ENCODE results near the gene COL21A1.

Gene COL21A1

DNA sequence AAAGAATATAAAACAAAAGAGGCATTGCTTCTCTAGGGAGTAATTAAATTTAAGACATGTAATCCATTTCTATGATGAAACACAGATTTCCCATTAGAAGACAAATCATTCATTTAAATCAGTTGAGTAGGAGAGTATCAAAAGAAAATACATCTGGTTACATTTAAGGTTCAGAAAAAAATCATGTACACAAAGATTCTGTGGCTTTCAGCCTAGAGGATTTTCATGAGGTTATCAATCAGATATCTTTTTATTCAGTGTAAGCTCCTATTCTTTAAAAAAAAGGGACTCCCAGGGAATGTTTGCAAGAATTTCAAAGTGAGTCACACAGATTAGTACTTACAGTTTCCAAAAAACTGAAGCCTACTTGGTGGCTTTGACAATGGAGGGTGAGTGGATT, 24.9 kb downstream of the COL21A1 start:
- TF ChIP-seq, protein P1, sequence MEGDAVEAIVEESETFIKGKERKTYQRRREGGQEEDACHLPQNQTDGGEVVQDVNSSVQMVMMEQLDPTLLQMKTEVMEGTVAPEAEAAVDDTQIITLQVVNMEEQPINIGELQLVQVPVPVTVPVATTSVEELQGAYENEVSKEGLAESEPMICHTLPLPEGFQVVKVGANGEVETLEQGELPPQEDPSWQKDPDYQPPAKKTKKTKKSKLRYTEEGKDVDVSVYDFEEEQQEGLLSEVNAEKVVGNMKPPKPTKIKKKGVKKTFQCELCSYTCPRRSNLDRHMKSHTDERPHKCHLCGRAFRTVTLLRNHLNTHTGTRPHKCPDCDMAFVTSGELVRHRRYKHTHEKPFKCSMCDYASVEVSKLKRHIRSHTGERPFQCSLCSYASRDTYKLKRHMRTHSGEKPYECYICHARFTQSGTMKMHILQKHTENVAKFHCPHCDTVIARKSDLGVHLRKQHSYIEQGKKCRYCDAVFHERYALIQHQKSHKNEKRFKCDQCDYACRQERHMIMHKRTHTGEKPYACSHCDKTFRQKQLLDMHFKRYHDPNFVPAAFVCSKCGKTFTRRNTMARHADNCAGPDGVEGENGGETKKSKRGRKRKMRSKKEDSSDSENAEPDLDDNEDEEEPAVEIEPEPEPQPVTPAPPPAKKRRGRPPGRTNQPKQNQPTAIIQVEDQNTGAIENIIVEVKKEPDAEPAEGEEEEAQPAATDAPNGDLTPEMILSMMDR (IDR thresholded peaks at IDR 0.05; ENCODE audit: unreplicated experiment in 3 of 3): no peak
- H3K27me3 Mint-ChIP-seq (ENCODE audit: low read depth): no peaks in the 10 kb centered on the region
- H3K4me3 Mint-ChIP-seq: no peak overlapping the region
- no peaks in the 10 kb centered on the region for H3K36me3 Mint-ChIP-seq (ENCODE audit: low read depth)
- H3K9me3 Mint-ChIP-seq: no peaks in the 10 kb centered on the region
- peaks cover 15% of the 10 kb centered on the region for H3K4me1 Mint-ChIP-seq
- H3K27ac Mint-ChIP-seq: peak overlapping the region; percentile 69 to 80 (median 79)

DNA sequence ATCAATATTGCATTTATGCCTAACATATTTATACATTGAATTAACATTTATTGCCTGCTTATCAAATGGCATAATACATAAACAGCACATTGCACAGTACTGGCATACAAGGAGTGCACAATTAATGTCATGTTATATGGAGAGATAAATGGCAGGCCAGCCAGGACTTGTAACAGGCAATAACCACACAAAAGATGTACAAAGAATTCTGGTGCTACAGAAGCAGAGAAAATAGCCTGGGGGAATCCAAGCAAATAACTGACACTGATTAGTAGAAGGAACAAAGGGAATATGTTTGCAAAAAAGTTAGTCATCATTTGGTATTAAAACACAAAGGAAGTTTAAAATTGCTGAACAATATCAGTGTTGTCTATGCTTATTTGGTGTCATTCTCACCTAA, 27.3 kb downstream of the COL21A1 start:
- Mint-ChIP-seq H3K4me1 (peaks cover 4% of the 10 kb centered on the region), H3K27ac (no peak overlapping the region), H3K27me3 (ENCODE audit: low read depth) (no peaks in the 10 kb centered on the region), H3K4me3 (no peak overlapping the region), H3K9me3 (no peaks in the 10 kb centered on the region), H3K36me3 (ENCODE audit: low read depth) (no peaks in the 10 kb centered on the region)
- TF ChIP-seq, protein P1 (IDR thresholded peaks at IDR 0.05; ENCODE audit: unreplicated experiment in 3 of 3): no peak

DNA sequence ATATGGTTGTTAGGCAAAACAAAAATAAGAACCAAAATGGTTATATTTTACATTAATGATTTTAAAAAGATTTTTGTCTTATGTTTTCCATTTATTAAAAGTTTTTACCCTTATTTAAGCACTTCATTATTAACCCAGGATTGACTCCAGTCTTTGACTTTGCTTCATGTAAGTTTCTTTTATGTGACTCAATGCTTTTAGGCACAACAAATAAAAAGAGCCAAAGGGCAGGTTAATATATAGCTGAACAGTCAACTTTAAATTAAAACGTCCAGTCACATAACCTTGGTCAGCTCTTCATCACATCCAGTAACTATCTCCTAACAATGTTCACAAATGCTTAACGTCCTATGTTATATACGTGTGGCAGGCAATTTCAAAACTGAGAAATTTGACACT, 32.7 kb downstream of the COL21A1 start:
- H3K27ac Mint-ChIP-seq: no peak overlapping the region
- no peak overlapping the region for H3K4me3 Mint-ChIP-seq
- H3K9me3 Mint-ChIP-seq: no peaks in the 10 kb centered on the region
- no peaks in the 10 kb centered on the region for H3K36me3 Mint-ChIP-seq (ENCODE audit: low read depth)
- no peaks in the 10 kb centered on the region for H3K4me1 Mint-ChIP-seq
- TF ChIP-seq, protein P1 (IDR thresholded peaks at IDR 0.05; ENCODE audit: unreplicated experiment in 3 of 3): no peak
- H3K27me3 Mint-ChIP-seq (ENCODE audit: low read depth): no peaks in the 10 kb centered on the region

DNA sequence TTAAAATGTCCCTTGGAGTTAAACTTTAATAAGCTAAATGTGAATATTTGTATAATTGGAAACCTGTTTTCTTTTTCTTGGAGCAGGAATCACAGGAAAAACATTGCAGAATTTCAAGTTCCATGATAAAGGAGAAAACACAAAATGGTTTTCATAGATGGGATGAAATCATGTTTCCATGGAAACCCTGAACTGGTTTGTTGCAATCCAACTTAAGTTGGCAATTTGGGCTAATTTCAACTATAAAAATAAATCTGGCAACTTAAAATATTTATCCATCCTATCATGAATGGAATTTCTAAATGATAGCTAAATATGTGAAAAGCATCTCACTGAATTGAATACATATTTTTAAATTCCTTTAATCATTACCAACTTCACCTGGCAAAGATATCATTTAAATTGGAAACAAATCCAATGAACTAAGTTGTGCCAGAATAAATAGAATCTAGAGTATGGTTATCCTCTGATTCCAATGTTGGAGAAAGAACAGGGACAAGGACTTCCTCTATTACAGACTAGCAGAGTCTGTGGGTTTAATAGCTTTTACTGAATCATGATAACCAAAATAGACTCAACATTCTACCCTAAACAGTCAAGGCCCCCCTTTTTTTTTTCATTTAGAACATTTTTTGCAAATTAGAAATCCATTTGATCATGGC, 33.2 kb downstream of the COL21A1 start:
- H3K9me3 Mint-ChIP-seq: no peaks in the 10 kb centered on the region
- H3K4me1 Mint-ChIP-seq: no peaks in the 10 kb centered on the region
- H3K36me3 Mint-ChIP-seq (ENCODE audit: low read depth): no peaks in the 10 kb centered on the region
- H3K27ac Mint-ChIP-seq: no peak overlapping the region
- TF ChIP-seq, protein P1 (IDR thresholded peaks at IDR 0.05; ENCODE audit: unreplicated experiment in 3 of 3): no peak
- H3K27me3 Mint-ChIP-seq (ENCODE audit: low read depth): no peaks in the 10 kb centered on the region
- no peak overlapping the region for H3K4me3 Mint-ChIP-seq

DNA sequence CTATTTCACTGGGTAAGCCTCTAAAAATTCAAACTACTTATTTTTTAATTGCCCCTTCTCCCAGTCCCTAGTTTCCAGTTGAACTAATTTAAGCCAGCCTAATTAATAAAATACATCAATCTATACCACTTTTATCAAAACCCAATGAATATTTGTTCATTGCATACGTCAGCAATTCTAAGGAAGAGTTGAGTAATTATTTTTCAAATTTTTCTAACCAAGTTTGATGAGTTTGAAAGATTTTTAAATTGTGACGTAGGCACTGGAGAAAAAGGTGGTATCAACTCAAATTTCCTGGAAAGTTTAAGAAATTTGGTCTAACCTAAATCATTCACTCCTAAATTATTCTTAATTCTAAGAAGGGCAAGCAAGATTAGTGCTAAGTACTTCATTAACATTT, 35.7 kb downstream of the COL21A1 start:
- TF ChIP-seq, protein P1 (IDR thresholded peaks at IDR 0.05; ENCODE audit: unreplicated experiment in 3 of 3): no peak
- no peaks in the 10 kb centered on the region for H3K4me1 Mint-ChIP-seq
- H3K36me3 Mint-ChIP-seq (ENCODE audit: low read depth): no peaks in the 10 kb centered on the region
- no peak overlapping the region for H3K27ac Mint-ChIP-seq
- H3K9me3 Mint-ChIP-seq: peaks cover 17% of the 10 kb centered on the region
- no peaks in the 10 kb centered on the region for H3K27me3 Mint-ChIP-seq (ENCODE audit: low read depth)
- no peak overlapping the region for H3K4me3 Mint-ChIP-seq

DNA sequence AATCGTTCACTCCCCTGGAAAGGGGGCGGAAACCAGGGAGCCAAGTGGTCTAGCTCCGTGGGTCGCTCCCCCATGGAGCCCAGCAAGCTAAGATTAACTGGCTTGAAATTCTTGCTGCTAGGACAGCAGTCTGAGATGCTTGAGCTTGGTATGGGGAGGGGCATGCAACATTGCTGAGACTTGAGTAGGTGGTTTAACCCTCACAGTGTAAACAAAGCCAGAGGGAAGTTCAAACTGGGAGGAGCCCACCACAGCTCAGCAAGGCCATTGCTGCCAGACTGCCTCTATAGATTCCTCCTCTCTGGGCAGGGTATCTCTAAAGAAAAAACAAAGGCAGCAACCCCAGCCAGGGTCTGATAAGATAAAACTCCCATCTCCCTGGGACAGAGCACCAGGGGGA, 43.2 kb downstream of the COL21A1 start:
- TF ChIP-seq, protein P1 (IDR thresholded peaks at IDR 0.05; ENCODE audit: unreplicated experiment in 3 of 3): no peak
- H3K4me1 Mint-ChIP-seq: no peaks in the 10 kb centered on the region
- no peaks in the 10 kb centered on the region for H3K27me3 Mint-ChIP-seq (ENCODE audit: low read depth)
- H3K27ac Mint-ChIP-seq: no peak overlapping the region
- H3K9me3 Mint-ChIP-seq: peaks cover 37% of the 10 kb centered on the region
- H3K4me3 Mint-ChIP-seq: no peak overlapping the region
- H3K36me3 Mint-ChIP-seq (ENCODE audit: low read depth): no peaks in the 10 kb centered on the region

Measured in nephron (organoid).